NCI-H2107 treated with DMSO at 0.1 percent for 48 hours (cell line): ENCODE data around the gene DHRS7B.

Experiments
- DNase-seq: peaks from one replicate; lab custom pipeline; 2025; ENCODE audit not compliant: unreplicated experiment; lab: John Stamatoyannopoulos, UW

DHRS7B gene

DNA sequence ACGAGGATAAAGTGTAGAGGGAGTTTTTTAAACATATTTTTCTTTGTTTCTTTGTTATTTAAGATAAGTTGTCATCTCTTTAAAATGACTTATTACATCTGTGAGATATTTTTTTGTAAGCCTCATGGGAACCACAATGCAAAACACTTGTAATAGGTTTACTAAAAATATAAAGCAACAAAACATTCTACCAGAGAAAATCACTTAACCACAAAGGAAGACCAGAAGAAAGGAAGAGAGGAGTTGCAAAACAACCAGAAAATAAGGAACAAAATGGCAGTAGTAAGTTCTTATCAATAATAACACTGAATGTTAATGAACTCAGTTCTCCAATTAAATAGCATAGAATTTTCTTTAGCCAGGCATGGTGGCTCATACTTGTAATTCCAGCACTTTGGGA is 22.9 kb downstream of the DHRS7B start:
- no peak for DNase-seq

DNA sequence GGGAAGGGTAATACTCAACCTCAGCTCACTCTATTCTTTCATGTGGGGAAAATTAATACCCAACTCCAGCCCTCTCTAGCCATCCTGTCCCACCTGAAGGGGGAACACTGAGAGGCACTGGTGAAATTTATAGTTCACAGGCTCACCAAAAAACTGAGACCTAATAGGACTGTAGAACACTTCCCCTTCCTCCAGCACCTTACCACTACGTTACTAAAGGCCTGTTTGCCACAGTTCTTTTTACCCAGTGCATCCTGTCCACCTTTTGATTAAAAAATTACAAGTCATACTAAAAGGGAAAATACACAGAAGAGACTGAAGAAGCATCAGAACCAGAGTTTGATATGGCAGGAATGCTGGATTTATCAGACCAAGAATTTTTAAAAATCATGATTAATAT is 26.0 kb downstream of the DHRS7B start:
- no peak for DNase-seq

DNA sequence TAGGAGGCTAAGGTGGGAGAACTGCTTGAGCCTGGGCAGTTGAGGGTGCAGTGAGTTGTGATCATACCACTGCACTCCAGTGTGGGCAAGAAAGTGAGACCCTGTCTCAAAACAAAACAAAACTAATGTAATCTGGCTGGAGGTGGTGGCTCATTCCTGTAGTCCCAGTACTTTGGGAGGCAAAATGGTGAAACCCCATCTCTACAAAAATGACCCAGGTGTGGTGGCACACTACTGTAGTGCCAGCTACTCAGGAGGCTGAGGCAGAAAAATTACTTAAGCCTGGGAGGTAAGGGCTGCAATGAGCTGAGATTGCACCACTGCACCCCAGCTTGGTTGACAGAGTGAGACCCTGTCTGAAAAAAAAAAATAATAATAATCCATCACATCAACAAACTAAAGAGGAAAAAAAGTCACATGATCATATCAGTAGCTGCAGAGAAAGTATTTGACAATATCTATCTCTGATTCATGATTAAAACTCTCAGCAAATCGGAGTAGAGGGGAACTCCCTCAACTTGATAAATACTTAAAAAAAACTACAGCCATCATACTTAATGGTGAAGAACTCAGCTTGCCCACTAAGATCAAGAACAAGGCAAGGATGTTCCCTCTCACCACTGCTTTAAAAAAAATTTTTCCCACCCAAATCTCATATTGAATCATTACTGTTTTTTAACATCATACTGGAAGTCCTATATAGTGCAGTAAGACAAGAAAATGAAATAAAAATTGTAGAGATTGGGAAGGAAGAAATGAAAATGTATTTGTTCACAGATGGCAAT is 31.0 kb downstream of the DHRS7B start:
- no peak for DNase-seq

DNA sequence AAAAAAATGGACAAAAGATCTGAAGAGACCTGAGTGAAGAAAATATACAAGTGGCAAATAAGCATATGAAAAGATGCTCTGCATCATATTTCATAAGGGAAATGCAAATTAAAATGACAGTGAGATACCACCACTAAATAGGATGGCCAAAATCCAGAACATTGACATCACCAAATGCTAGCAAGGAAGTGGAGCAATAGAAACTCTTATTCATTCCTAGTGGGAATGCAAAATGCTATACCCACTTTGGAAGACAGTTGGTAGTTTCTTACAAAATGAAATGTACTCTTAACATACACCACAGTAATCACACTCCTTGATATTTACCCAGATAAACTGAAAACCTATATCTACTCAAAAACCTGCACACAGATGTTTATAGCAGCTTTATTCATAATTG is 33.6 kb downstream of the DHRS7B start:
- no peak for DNase-seq

DNA sequence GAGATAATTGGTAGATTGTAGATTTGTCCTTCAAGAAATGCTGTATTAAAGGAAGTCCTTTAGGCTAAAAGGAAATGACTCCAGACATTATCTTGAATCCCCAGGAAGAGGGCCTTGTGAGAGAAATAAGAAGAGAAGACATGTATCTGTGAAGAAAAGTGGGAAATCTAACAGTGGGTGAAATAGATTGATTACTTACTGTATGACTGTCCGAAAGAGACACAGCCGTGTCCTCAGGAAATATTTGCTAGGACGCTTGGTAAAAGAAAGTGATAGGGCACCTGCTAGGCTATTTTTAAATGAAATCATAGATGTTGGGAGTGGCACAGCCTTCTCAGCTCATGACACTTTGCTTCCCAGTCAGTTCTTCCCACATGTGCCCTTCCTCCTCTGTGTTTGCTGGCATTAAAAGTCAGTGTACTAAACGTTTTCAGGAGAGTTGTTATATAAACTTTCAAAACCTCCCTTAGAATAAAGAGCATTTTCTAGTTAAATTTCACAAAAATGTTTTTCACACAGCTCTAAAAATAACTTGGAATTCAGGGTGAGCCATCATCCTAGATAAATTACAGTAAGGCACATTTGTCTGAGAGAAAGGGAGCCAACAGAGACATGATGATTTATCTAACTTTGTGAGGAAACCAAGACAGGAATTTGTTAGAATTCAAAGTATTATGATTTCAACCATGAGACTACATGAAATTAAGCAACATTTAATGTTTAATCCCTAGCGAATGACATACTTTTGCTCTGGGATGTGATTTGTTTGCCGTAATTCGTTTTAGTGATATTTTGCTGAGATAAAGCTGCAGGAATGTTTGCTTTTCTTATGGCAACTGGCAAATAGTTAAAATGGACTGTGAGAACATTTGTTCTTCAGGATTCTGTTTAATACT is 35.0 kb downstream of the DHRS7B start:
- no peak for DNase-seq

DNA sequence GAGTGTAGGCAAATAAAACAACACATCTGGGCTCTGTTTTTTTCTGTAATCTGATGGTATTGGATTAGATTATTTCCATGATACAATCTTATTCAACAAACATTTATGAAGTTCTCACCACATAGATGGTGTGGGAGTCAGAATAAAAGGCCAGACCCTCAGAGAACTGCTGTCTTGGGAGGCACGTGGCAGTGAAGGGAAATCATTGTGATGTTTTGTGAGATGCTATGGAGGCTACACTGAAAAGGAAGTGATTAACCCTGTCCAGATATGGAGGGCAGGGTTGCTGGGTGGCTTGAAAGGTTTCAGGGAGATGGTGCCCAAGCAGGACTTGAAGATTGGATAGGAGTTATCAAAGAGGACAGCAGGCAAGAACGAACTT is 35.6 kb downstream of the DHRS7B start:
- DNase-seq, result no peak

DNA sequence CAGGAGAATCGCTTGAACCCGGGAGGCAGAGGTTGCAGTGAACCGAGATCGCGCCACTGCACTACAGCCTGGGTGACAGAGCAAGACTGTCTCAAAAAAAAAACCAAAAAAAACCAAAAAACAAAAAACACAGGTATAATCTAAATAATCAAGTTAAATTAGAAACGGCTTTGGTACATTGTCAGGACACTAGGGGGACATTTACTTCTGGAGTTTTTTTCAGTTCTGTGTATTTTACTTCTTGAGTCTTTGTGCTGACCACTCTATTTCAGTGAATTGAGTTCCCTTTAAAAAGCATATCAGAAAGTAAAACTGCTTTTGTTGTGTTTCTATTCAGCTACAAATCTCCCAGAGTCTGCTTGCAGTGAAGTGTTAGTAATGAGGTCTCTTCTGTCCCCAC is 36.3 kb downstream of the DHRS7B start:
- no peak for DNase-seq

DNA sequence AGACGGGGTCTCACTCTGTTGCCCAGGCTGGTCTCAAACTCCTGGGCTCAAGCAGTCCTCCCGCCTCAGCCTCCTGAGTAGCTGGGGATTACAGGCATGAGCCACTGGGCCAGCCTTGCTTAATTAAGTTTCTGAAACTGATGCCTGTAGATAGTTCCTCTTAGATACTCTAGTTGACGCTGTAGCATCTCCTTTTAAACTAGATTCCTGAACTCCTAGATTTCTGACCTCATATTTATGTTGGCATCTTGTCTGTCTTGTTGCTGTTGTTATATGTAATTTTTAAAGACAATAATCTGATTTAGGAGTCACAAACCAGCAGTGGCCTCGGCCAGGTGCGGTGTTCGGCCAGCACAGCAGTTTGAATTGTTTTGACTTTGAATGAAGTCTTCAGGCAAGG is 37.5 kb downstream of the DHRS7B start:
- no peak for DNase-seq

DNA sequence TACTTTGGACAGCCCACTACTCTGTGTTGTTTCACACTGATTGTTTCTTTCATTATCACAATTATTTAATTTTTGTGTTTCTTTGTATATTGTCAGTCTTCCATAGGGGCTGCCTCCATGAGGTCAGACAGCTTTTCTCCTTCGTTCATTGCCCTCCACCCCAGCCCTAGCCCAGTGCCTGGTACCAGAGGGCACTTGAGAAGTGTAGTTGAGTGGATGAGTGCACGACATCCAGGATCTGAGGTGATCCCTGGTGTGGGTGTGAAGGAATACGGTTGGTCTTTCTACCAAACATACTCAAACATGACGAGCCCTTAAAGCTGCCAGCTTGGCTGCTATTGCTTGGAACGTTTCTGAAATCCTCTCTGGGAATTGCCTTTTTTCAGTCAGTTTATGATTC is 37.9 kb downstream of the DHRS7B start:
- DNase-seq, result no peak

DNA sequence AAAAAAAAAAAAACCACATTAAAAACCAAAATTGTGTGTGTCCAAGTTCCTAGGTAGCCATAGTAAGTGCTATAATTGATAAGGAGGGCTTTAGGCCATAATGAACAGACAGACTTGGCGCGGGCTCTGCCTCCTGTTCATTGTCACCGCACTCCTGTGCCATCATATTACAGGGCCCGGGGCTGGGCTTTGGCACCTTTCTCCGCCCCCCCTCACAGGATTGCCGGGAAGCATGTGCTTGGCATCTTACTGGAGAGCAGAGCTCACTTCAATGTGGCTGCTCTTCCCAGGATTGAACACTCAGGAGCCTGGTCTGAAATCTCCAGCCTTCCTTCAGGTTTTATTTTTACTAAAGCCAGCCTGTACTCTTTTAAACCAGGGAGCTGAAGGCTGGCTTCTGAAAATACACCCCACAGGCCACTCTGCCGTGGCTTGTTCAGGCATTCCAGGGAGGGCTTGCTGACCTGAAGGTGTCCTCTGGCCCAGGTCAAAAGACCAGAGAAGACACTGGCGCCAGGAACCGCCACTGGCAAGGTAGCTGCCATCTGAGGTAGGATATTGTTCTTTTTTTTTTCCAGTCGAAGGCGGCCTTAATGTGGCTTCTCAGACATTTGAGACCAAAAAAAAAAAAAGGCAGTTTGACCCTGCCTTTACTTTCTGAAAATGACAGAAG is 39.3 kb downstream of the DHRS7B start:
- no peak for DNase-seq

DNA sequence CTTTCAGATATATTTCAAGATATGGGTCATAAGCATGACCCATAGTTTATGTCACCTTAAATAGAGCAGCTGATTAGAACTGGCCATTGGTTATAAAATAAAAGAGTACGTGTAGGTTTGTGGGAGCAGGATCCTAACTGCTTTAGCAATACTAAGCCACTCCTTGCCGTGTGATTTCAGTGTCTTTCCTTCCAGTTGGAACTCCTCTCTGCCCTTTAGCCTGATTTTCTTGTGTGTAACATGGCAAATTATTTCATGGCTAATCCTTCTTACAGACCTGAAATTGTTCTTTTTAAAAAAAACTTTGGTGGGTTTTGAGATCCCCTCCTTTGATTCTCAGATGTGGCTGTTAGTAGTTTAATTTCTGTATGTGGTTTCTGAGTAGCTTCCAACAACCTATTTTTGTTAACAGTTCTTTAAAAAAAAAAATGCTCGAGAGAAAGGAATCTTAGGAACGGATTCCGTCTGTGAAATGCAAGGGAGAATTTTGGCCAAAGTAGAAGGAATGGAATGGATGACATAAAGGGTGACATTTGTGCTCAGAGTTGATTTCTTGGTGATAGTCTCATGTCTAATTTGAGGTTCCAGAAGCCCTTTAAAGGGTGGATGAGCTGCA is 39.9 kb downstream of the DHRS7B start:
- no peak for DNase-seq

DNA sequence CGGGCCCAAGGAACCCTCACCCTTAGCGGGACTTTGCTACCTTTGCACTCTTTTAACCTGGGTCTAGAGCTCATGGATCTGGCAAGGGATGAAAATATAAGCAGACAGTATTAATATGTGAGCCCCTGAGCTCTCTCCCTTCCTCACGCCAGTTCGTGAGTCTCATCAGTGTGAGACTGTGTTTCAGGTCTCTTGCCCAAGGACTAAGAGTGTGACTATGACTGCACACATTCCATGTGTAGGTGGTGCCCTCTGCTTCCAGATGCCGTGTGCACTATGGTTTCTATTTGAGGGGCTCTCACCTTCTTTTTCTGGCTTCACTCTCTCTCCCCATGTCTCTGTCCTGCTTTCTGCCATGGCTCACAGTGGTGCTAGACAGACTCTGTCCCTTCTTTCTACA is 40.5 kb downstream of the DHRS7B start:
- no peak for DNase-seq

DNA sequence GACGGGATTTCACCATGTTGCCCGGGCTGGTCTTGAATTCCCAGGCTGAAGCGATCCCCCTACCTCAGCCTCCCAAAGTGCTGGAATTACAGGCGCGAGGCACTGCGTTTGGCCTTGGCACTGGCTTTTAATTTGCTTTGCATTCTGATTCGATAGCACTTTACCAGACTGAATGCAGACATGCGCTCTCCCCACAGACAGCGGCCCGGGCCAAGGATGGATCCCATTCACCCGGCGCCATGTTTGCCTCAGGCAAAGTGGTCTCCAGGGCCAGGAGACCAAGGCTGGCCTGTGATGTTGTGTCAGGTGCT is 41.7 kb downstream of the DHRS7B start:
- DNase-seq, result no peak

DNA sequence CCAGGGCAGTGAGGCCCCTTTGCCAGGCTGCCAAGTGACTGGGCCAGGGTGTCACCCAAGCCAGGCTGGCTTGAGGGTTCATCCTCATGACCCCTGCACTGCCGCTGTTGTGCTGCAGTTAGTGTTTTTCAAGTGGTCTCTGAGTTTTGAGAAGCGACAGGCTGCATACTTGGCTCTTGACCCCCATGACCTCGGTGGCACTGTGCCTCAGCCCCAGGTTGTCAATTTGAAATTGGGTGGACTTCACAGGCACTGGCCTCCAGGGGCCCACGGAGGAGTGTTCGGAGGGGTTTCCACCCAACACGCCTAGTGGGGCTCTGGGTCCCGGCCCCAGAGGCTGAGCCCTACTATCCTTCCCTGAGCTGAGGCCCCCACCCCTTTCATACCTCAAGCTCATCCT is 42.7 kb downstream of the DHRS7B start:
- DNase-seq, result no peak

DNA sequence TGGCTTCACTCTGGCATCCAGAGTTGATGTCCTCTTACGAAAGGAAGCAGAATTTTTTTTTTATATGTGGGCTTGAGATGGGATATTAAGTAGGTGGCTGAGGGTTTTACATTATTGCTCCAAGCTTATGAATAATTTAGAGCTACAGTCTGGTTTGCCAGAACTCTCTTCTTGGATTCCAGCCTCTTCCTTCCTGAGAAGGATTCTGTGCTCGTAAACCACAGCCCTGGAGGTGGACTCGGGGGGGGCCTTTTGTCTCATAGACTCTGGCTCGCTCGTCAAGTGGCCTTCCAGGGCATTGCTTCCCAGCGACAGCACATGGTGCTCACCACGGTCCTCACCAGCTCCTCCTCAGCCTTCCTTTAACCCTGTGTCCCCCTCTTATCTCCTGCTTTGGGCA is 44.0 kb downstream of the DHRS7B start:
- DNase-seq, result no peak

DNA sequence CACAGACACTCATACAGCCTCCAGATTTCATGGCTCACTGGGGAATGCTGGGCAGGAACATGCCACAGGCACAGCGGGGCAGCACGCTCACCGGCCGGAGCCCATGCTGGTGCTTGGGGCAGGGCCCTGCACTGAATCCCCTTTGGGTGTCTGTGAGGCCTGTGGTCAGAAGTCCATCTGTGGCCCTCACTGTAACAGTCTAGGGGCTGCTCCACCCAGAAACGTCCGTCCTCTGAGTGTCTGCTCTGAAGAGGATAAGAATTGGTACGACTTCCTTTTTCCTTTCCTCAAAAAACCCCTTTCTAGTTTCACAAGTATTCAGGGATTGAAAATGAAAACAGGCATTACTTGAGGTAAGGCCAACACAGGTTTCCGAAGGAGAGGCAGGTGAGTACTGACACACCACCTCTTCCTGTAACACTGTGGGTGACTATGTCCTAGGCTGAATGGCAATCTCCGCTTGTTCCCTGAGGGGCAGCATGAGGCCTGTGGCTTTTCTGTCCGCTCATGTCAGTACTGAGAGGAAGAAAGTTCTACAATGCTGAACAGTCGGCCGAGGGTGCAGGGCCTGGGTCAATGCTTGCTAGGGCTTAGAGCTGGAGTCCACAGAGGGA is 44.7 kb downstream of the DHRS7B start:
- DNase-seq, result no peak

DNA sequence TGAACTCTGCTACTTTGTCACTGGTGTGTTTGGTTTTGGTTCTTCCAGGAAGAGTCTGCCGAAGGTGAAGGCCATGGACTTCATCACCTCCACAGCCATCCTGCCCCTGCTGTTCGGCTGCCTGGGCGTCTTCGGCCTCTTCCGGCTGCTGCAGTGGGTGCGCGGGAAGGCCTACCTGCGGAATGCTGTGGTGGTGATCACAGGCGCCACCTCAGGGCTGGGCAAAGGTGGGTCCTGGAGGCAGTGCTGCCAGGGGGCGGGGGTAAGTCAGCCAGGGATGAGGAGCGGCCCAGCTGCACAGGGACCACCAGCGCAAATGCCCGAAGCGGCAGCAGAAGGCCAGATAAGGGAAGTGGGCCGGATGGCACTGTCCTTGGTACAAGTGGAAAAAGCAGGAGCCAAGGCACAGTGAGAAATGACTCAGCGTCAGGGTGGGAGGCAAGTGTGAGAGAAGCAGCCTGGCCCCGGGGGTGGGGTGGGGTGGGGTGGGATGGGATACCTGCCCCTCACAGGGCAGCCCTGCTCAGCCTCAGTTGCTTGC is 45.3 kb downstream of the DHRS7B start:
- DNase-seq, result no peak

DNA sequence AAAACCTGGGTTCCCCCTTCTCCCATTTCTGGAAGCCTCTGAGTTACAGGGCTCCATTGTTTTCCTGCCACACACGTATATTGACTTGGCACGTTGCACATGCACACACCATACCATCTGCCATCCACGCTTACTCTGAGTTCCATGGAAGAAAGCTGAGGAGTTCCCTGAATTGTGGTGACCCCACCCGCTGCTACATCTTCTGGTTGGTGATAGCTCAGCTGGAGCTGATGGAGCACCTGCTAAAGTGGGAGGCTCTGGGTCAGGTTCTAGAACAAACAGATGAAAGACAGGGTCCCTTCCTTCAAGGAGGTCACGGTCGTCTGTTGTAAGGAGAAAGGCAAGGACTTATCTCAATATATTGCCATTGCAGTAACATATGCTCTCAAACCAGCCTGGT is 46.1 kb downstream of the DHRS7B start:
- no peak for DNase-seq

DNA sequence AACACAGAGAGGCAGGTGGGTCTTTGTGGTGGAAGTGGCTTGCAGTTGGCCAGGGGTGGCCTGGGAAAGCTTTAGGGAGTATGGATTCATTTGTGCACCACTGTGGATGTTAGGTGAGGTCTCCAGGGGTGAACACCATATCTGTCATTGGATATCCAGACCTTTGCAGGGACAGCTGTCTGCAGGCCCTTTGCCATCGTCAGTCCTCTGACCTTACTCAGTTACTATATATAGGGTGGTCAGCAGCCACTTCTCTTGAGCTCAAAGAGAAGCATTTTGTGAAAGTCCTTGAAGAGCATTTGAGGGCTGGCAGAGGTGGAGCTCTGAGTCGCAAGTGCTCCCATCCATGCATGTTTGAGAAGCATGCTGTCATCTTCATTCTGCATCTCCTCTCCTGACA is 46.8 kb downstream of the DHRS7B start:
- DNase-seq, result no peak

DNA sequence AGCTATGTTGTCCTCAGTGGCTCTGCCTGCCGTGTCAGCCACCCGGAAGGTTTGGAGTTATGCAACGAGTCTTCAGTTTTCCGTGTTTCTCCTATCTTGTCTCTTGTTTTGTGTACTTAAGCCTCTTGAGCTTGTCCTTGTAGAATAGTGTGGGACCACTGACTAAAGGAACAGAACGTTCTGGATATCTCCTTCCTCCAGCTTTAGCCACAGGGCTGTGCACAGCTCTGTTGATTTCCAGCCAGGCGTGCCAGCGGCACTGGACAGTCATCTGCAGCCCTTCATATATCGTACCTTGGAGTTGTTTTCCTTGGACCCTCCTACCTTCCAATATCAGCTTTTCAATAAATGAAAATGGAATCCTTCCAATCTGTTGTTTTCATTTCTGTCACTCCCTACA is 47.4 kb downstream of the DHRS7B start:
- DNase-seq, result no peak

DNA sequence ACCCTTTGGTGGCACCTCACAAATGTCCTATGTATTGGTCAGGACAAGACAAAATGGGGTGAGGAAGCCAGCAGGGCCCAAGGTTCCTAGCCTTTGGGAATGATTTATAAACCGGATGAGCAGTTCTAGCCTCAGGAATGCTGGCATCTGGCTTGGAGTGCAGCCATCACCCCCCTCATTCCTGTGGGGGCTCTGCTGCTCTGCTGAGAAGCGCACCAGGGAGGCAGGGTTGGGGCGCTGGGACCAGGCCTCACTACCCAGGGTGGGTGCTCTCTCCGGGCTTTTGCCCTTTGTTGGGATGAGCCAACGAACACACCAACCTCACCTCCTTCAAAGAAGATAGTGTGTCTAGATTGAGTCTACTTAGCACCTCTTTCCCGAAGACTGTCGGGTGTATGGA is 47.9 kb downstream of the DHRS7B start:
- no peak for DNase-seq
